DND-41 (cell line): ENCODE results near the gene PHF21B.
A peak's percentile ranks its signal among the peaks of the same experiment; 100 is the strongest.

Source experiments
- ATAC-seq: fragments of 200-7000 bp; cut with Tn5 transposase; 3 replicates; pipeline ENCODE4 v1.9.1; 2021; ENCODE audit warnings: low read depth; ENCODE audit not compliant: insufficient read depth
- DNase-seq: peaks from one replicate; pipeline ENCODE4 v3.0.0-alpha.2; 2020
- H2AFZ ChIP-seq: 2 replicates; pipeline ENCODE4 v1.6.0; 2012; ENCODE audit warnings: low read depth, low read length
- H3K27ac ChIP-seq: 2 replicates; pipeline ENCODE4 v1.5.1; 2012; ENCODE audit warnings: low read length, inconsistent platforms
- H3K27me3 ChIP-seq: fragments of 200-600 bp; sonication (generic); 2 replicates; pipeline ENCODE4 v1.6.0; 2012; ENCODE audit warnings: low read length, mild to moderate bottlenecking, inconsistent platforms; ENCODE audit not compliant: insufficient read depth, poor library complexity
- H3K36me3 ChIP-seq: 2 replicates; pipeline ENCODE4 v1.5.1; 2012; ENCODE audit warnings: low read length, inconsistent platforms; ENCODE audit not compliant: insufficient read depth
- H3K4me1 ChIP-seq: 2 replicates; pipeline ENCODE4 v1.5.1; 2012; ENCODE audit warnings: mild to moderate bottlenecking, low read length; ENCODE audit not compliant: insufficient read depth
- H3K4me2 ChIP-seq: 2 replicates; pipeline ENCODE4 v1.6.0; 2012; ENCODE audit warnings: mild to moderate bottlenecking, moderate library complexity, low read length, inconsistent platforms; ENCODE audit not compliant: insufficient read depth
- H3K4me3 ChIP-seq, 2 experiments: fragments of 200-600 bp in 1 of 2; shearing (Covaris generic) in 1 of 2; 2 replicates each; pipeline ENCODE4 v1.5.1; 2012 to 2016; ENCODE audit warnings: inconsistent platforms in 2 of 2, low read length in 2 of 2, mild to moderate bottlenecking in 2 of 2, low read depth in 1 of 2, moderate library complexity in 1 of 2
- H3K79me2 ChIP-seq: 2 replicates; pipeline ENCODE4 v1.6.0; 2012; ENCODE audit warnings: low read length, inconsistent platforms; ENCODE audit not compliant: insufficient read depth
- H3K9ac ChIP-seq: 2 replicates; pipeline ENCODE4 v1.6.0; 2012; ENCODE audit warnings: low read depth, mild to moderate bottlenecking, inconsistent platforms, low read length, moderate library complexity
- H3K9me3 ChIP-seq: 2 replicates; pipeline ENCODE4 v1.5.1; 2012; ENCODE audit warnings: low read length, moderate library complexity, mild to moderate bottlenecking, inconsistent platforms; ENCODE audit not compliant: insufficient read depth, severe bottlenecking
- H4K20me1 ChIP-seq: 2 replicates; pipeline ENCODE4 v1.6.0; 2012; ENCODE audit warnings: low read length; ENCODE audit not compliant: insufficient read depth
- EZH2 ChIP-seq: IDR thresholded peaks from 3 replicates; pipeline ENCODE4 v1.6.1; 2012; ENCODE audit warnings: borderline replicate concordance, low read depth, mild to moderate bottlenecking, moderate library complexity, low read length, inconsistent platforms; ENCODE audit not compliant: severe bottlenecking
- TF ChIP-seq, protein P1 (sequence below): IDR thresholded peaks from 2 replicates; pipeline ENCODE4 v1.5.1; 2012; ENCODE audit warnings: borderline replicate concordance, low read length, moderate library complexity, mild to moderate bottlenecking; ENCODE audit not compliant: poor library complexity, severe bottlenecking; ENCODE audit errors: extremely low read depth

Gene PHF21B

DNA sequence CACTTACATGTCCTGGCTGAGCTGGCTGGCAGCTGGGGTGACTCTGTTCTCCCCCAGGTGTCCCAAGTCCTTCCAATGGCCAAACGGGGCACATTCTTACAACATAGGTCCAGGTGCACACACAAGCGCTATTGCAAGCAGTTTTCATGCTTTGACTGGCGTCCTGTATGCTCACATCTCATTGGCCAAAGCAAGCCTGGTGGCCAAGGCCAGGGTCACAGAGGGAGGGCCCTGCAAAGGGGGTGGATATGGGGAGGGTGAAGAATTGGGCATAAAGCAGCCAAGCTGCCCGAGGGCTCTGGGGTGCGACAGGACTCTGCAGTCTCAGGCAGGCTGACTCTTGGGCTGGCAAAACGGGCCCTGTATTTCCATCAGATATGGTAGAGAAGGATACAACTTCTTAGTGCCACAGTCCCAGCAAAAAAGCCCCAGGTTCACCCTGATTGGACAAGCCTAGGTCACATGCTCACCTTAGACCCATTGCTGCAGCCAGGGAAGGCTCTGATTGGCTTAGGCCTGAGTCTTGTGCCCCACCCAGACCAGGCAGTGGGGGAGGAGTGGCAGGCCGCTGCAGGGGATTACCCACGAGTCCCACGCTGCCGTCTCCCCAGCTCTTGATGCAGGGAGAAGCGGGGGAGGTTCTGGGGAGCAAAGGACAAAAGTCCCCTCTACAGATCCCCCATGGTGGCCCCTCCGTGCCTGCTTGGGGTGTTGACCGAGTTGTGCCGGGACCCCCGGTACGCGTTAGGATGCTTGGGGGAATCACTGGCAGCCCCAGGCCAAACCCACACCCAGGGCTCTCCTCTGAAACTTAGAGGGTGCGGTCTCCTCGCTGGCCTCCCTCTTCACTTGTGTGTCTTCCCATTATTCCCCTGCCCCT lies 146.6 kb downstream of the PHF21B start:
- Histone ChIP-seq H3K79me2 (no peaks in the 10 kb centered on the region), H2AFZ (no peak overlapping the region), H3K4me3 (no peak overlapping the region), H3K9ac (no peak overlapping the region), H4K20me1 (no peaks in the 10 kb centered on the region), H3K4me2 (no peak overlapping the region), H3K9me3 (no peaks in the 10 kb centered on the region), H3K4me1 (no peaks in the 10 kb centered on the region), H3K27me3 (no peaks in the 10 kb centered on the region), H3K36me3 (0 out of 2 replicates have a peak, but pooled peaks cover 4% of the 10 kb centered on the region), H3K27ac (no peak overlapping the region)
- ATAC-seq, result peak; percentile 57; the same call in 2 of the 3 replicates
- TF ChIP-seq, protein P1, sequence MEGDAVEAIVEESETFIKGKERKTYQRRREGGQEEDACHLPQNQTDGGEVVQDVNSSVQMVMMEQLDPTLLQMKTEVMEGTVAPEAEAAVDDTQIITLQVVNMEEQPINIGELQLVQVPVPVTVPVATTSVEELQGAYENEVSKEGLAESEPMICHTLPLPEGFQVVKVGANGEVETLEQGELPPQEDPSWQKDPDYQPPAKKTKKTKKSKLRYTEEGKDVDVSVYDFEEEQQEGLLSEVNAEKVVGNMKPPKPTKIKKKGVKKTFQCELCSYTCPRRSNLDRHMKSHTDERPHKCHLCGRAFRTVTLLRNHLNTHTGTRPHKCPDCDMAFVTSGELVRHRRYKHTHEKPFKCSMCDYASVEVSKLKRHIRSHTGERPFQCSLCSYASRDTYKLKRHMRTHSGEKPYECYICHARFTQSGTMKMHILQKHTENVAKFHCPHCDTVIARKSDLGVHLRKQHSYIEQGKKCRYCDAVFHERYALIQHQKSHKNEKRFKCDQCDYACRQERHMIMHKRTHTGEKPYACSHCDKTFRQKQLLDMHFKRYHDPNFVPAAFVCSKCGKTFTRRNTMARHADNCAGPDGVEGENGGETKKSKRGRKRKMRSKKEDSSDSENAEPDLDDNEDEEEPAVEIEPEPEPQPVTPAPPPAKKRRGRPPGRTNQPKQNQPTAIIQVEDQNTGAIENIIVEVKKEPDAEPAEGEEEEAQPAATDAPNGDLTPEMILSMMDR, result no peak
- TF ChIP-seq EZH2, result no peak
- DNase-seq, result peak; percentile 13

- no peak for TF ChIP-seq EZH2
- TF ChIP-seq, protein P1, result no peak
- Histone ChIP-seq H3K9me3 (no peaks in the 10 kb centered on the region), H2AFZ (no peak overlapping the region), H3K36me3 (no peaks in the 10 kb centered on the region), H4K20me1 (no peaks in the 10 kb centered on the region), H3K4me2 (no peak overlapping the region), H3K4me3 (no peak overlapping the region), H3K4me1 (no peaks in the 10 kb centered on the region), H3K79me2 (no peaks in the 10 kb centered on the region), H3K27ac (no peak overlapping the region), H3K27me3 (no peaks in the 10 kb centered on the region), H3K9ac (no peak overlapping the region)
- DNase-seq, result no peak
- no peak for ATAC-seq
These were observed 147.5 kb downstream of the PHF21B start for GRCh38 chr22:44862281-44862680.

GRCh38 chr22:44861245-44861644 lies 148.6 kb downstream of the PHF21B start:
- no peak overlapping the region for H3K4me2 ChIP-seq
- no peaks in the 10 kb centered on the region for H3K4me1 ChIP-seq
- no peak overlapping the region for H3K9ac ChIP-seq
- H3K9me3 ChIP-seq, result no peaks in the 10 kb centered on the region
- TF ChIP-seq, protein P1, result no peak
- no peak for TF ChIP-seq EZH2
- no peaks in the 10 kb centered on the region for H3K36me3 ChIP-seq
- H3K27ac ChIP-seq, result no peak overlapping the region
- H3K27me3 ChIP-seq, result no peaks in the 10 kb centered on the region
- DNase-seq (no peak), ATAC-seq (no peak)
- H4K20me1 ChIP-seq, result no peaks in the 10 kb centered on the region
- no peak overlapping the region for H3K4me3 ChIP-seq
- no peaks in the 10 kb centered on the region for H3K79me2 ChIP-seq
- no peak overlapping the region for H2AFZ ChIP-seq
